Body of pancreas (tissue), 4 donors: ENCODE results near the gene SS18L1. TPM values are rescaled to one million over a fixed set of nuclear protein-coding genes. Genes with fewer than 3 reads are reported as not detected.

ENCODE experiments used
- ATAC-seq: fragments of 150-250 bp; one replicate; pipeline ENCODE4 v1.9.1; 2016
- DNase-seq, 4 donors: peaks; one replicate each; pipeline ENCODE4 v3.0.0-alpha.2; 2019
- H3K27ac ChIP-seq, 4 donors: fragments of 200-600 bp; sonication (generic); 1 replicate in 3 of 4; 2 replicates in 1 of 4; pipeline versions ENCODE4 v1.5.1 to v1.6.1; 2016 to 2019; ENCODE audit warnings: mild to moderate bottlenecking in 1 of 4, mixed read lengths in 1 of 4, moderate library complexity in 1 of 4
- H3K27me3 ChIP-seq, 2 donors: fragments of 200-600 bp; sonication (generic); one replicate each; pipeline ENCODE4 v1.6.0; 2016; ENCODE audit warnings: mild to moderate bottlenecking in 1 of 2
- H3K36me3 ChIP-seq, 2 donors: fragments of 200-600 bp; sonication (generic); replicated peaks in 1 of 2; 2 replicates each; pipeline ENCODE4 v1.5.1; 2016; ENCODE audit warnings: low read depth in 2 of 2; ENCODE audit not compliant: insufficient read depth in 1 of 2
- H3K4me1 ChIP-seq: fragments of 200-600 bp; sonication (generic); one replicate; pipeline ENCODE4 v1.6.0; 2016
- H3K4me3 ChIP-seq, 2 donors: fragments of 200-600 bp; sonication (generic); 1 replicate in 1 of 2; 2 replicates in 1 of 2; pipeline ENCODE4 v1.5.1; 2016 to 2019
- H3K9me3 ChIP-seq, 3 donors: fragments of 200-600 bp; sonication (generic); 1 replicate in 2 of 3; 2 replicates in 1 of 3; pipeline ENCODE4 v1.5.1; 2016
- CTCF ChIP-seq, 7 experiments: fragments of 450-650 bp in 4 of 7; fragments of 200-600 bp in 3 of 7; sonication (generic) in 3 of 7; IDR thresholded peaks; one replicate each; pipeline ENCODE4 v1.5.1; 2016 to 2019; ENCODE audit warnings: antibody characterized with exemption in 7 of 7
- POLR2A ChIP-seq, 3 donors: fragments of 450-650 bp; IDR thresholded peaks; one replicate each; pipeline ENCODE4 v1.6.1; 2016; ENCODE audit warnings: antibody characterized with exemption in 3 of 3, mild to moderate bottlenecking in 2 of 3
- WGBS, 2 donors: methylation state at CpG; one replicate each; pipeline ENCODE4 v1.1.5; 2017; 5-methylcytosine and 5-hydroxymethylcytosine counted together
- intact Hi-C: fragments of 100-400 bp; cut with DNase I; formaldehyde crosslinking; loops from one replicate; pipeline ENCODE4 v1.15.1; 2023
- total RNA-seq, 2 donors: library from RNA; depleted of rRNA; stranded (reverse); fragments of >200 nt; gene quantifications; one replicate each; pipeline ENCODE4 v1.1.0, GENCODE V29; 2016

SS18L1 gene
- total RNA-seq, 2 donors from 2014 or later: 11.4 to 14.5 TPM

GRCh38 chr20:62150310-62150575, 6.7 kb downstream of the SS18L1 start:
- H3K4me3 ChIP-seq: no peak overlapping the region
- ATAC-seq (no peak), DNase-seq (no peak)
- H3K9me3 ChIP-seq: no peaks in the 10 kb centered on the region
- H3K4me1 ChIP-seq: peaks cover 2% of the 10 kb centered on the region
- TF ChIP-seq POLR2A (IDR thresholded peaks at IDR 0.05): no peak
- TF ChIP-seq CTCF (IDR thresholded peaks at IDR 0.05): no peak
- no peaks in the 10 kb centered on the region for H3K27me3 ChIP-seq
- intact Hi-C loops: no loop called here
- no peak overlapping the region for H3K27ac ChIP-seq
- WGBS, 2 donors: 94 to 95% methylated on average over 8 to 11 of the region's 11 CpGs
- H3K36me3 ChIP-seq: no peaks in the 10 kb centered on the region

- 89 to 90% methylated on average over 8 to 10 of the region's 11 CpGs for WGBS, 2 donors
- intact Hi-C loops: no loop called here
These were observed 7.7 kb downstream of the SS18L1 start for GRCh38 chr20:62151225-62151624.

GRCh38 chr20:62151835-62152364, 8.3 kb downstream of the SS18L1 start:
- Histone ChIP-seq H3K4me3 (no peak overlapping the region), H3K9me3 (no peaks in the 10 kb centered on the region), H3K36me3 (no peaks in the 10 kb centered on the region), H3K27me3 (no peaks in the 10 kb centered on the region), H3K27ac (no peak overlapping the region), H3K4me1 (peaks cover 7% of the 10 kb centered on the region)
- ATAC-seq (no peak), DNase-seq (no peak)
- intact Hi-C loops: no loop called here
- 81 to 89% methylated on average over 21 of the region's 23 CpGs for WGBS, 2 donors
- no peak for TF ChIP-seq POLR2A (IDR thresholded peaks at IDR 0.05)
- no peak for TF ChIP-seq CTCF (IDR thresholded peaks at IDR 0.05)

More at GRCh38 chr20:62151225-62151624, 7.7 kb downstream of the SS18L1 start:
- DNase-seq (no peak), ATAC-seq (no peak)
- H3K9me3 ChIP-seq: no peaks in the 10 kb centered on the region
- H3K36me3 ChIP-seq: no peaks in the 10 kb centered on the region
- no peak for TF ChIP-seq CTCF (IDR thresholded peaks at IDR 0.05)
- no peak for TF ChIP-seq POLR2A (IDR thresholded peaks at IDR 0.05)
- H3K27ac ChIP-seq: no peak overlapping the region
- H3K4me3 ChIP-seq: no peak overlapping the region
- peaks cover under 1% of the 10 kb centered on the region for H3K4me1 ChIP-seq
- H3K27me3 ChIP-seq: no peaks in the 10 kb centered on the region

- H3K36me3 ChIP-seq: peaks cover 0 to 2% of the 10 kb centered on the region in 2 donors
- TF ChIP-seq CTCF (IDR thresholded peaks at IDR 0.05) (no peak), POLR2A (IDR thresholded peaks at IDR 0.05) (no peak)
- intact Hi-C loops: no loop called here
- no peak overlapping the region for H3K27ac ChIP-seq
- ATAC-seq (no peak), DNase-seq (no peak)
- WGBS, 2 donors: 86 to 89% methylated on average over 29 of the region's 29 CpGs
- H3K4me1 ChIP-seq: peaks cover 14% of the 10 kb centered on the region
- no peaks in the 10 kb centered on the region for H3K9me3 ChIP-seq
- H3K27me3 ChIP-seq: no peaks in the 10 kb centered on the region
- no peak overlapping the region for H3K4me3 ChIP-seq
These were observed 12.1 kb downstream of the SS18L1 start for GRCh38 chr20:62155428-62156253.

- intact Hi-C loops: no loop called here
- no peaks in the 10 kb centered on the region for H3K27me3 ChIP-seq
- DNase-seq: no peak
- WGBS, 2 donors: 67 to 79% methylated on average over 3 of the region's 3 CpGs
- H3K9me3 ChIP-seq: no peaks in the 10 kb centered on the region
- H3K27ac ChIP-seq: no peak overlapping the region
- no peak for TF ChIP-seq POLR2A (IDR thresholded peaks at IDR 0.05)
- no peak for TF ChIP-seq CTCF (IDR thresholded peaks at IDR 0.05)
- no peak overlapping the region for H3K4me3 ChIP-seq
- peaks cover 14% of the 10 kb centered on the region for H3K4me1 ChIP-seq
- H3K36me3 ChIP-seq: peaks cover 0 to 4% of the 10 kb centered on the region in 2 donors
- no peak for ATAC-seq
These were observed 12.6 kb downstream of the SS18L1 start for GRCh38 chr20:62156254-62156556.
